Measurements from ENCODE around the gene ZNF346. TPM values are rescaled to one million over a fixed set of nuclear protein-coding genes. Genes with fewer than 3 reads are reported as not detected.
A peak's percentile ranks its signal among the peaks of the same experiment; 100 is the strongest.

ZNF346 gene
- total and polyA plus RNA-seq, 2 of the 13 experiments (the other 11 are each of a cell fraction or from before 2014, with no cell fraction given) = 8.6 to 19.4 TPM

GRCh38 chr5:177103523-177104253, 81.2 kb downstream of the ZNF346 start (continued):
- TF ChIP-seq NFIB (CRISPR knock-in tag; IDR thresholded peaks at IDR 0.05; ENCODE audit: borderline replicate concordance) = no peak
- no peak for TF ChIP-seq FOSL2 (CRISPR knock-in tag; IDR thresholded peaks at IDR 0.05)
- no peak for TF ChIP-seq ZBTB37 (CRISPR knock-in tag; IDR thresholded peaks at IDR 0.05)
- no peak for TF ChIP-seq NFYC (CRISPR knock-in tag; IDR thresholded peaks at IDR 0.05)
- no peak for TF ChIP-seq NCOA1 (CRISPR knock-in tag; IDR thresholded peaks at IDR 0.05)
- no peak for TF ChIP-seq ZSCAN12 (CRISPR knock-in tag; IDR thresholded peaks at IDR 0.05)
- TF ChIP-seq NR1H2 (CRISPR knock-in tag; IDR thresholded peaks at IDR 0.05; ENCODE audit: borderline replicate concordance, low read depth) = no peak
- TF ChIP-seq REXO4 (CRISPR knock-in tag; IDR thresholded peaks at IDR 0.05; ENCODE audit: borderline replicate concordance) = no peak
- no peak for TF ChIP-seq EP300 (IDR thresholded peaks at IDR 0.05; ENCODE audit: low read depth in 2 of 2, low read length in 2 of 2)
- no peak for TF ChIP-seq EP300 (CRISPR knock-in tag; IDR thresholded peaks at IDR 0.05; ENCODE audit: borderline replicate concordance)
- peak; percentile 39; the same call in 1 of the 2 replicates for TF ChIP-seq ADNP (CRISPR knock-in tag; IDR thresholded peaks at IDR 0.05)
- TF ChIP-seq ZNF276 (CRISPR knock-in tag; IDR thresholded peaks at IDR 0.05; ENCODE audit: low read depth) = no peak
- peak; percentile 74 for TF ChIP-seq KDM1A (CRISPR knock-in tag; IDR thresholded peaks at IDR 0.05)
- TF ChIP-seq MED8 (CRISPR knock-in tag; IDR thresholded peaks at IDR 0.05; ENCODE audit: insufficient replicate concordance) = no peak
- TF ChIP-seq KAT7 (CRISPR knock-in tag; IDR thresholded peaks at IDR 0.05; ENCODE audit: borderline replicate concordance) = no peak
- no peak for TF ChIP-seq ZBTB42 (CRISPR knock-in tag; IDR thresholded peaks at IDR 0.05)
- TF ChIP-seq ZMYM3 (CRISPR knock-in tag; IDR thresholded peaks at IDR 0.05) = peak; percentile 88
- TF ChIP-seq ZBTB26 (CRISPR knock-in tag; IDR thresholded peaks at IDR 0.05; ENCODE audit: borderline replicate concordance) = no peak
- TF ChIP-seq PPARG (CRISPR knock-in tag; conservative IDR thresholded peaks at IDR 0.05) = no peak
- TF ChIP-seq ATF6 (CRISPR knock-in tag; conservative IDR thresholded peaks at IDR 0.05) = no peak
- TF ChIP-seq GABPA (IDR thresholded peaks at IDR 0.05; ENCODE audit: low read depth, low read length) = no peak
- no peak; the same call in 1 of the 2 replicates for TF ChIP-seq GABPA (CRISPR knock-in tag; IDR thresholded peaks at IDR 0.05; ENCODE audit: low read depth)
- TF ChIP-seq TAF1 (CRISPR knock-in tag; IDR thresholded peaks at IDR 0.05) = no peak
